Calu3 (cell line): ENCODE measurements around the gene DSCAM. TPM values are rescaled to one million over a fixed set of nuclear protein-coding genes. Genes with fewer than 3 reads are reported as not detected.
A peak's percentile ranks its signal among the peaks of the same experiment; 100 is the strongest.

Experiments
- BruUV-seq: library from RNA; stranded (reverse); fragments of 400-500 nt; replicated peaks from 2 replicates; lab custom pipeline; 2021; lab: Mats Ljungman, UMichigan
- CTCF ChIA-PET: fragments of 300-600 bp; sonication (Branson Sonifier 250); formaldehyde crosslinking; loops from one replicate; lab custom pipeline; 2022; ENCODE audit warnings: antibody characterized with exemption; lab: Charles Lee
- DNase-seq: peaks from one replicate; pipeline ENCODE4 v3.0.0; 2022
- H3K27ac Mint-ChIP-seq: one replicate; pipeline ENCODE4 v1.8.0; 2022; ENCODE audit warnings: mixed read lengths; ENCODE audit not compliant: unreplicated experiment
- H3K27me3 Mint-ChIP-seq: one replicate; pipeline ENCODE4 v1.8.0; 2022; ENCODE audit warnings: mixed read lengths; ENCODE audit not compliant: unreplicated experiment
- H3K36me3 Mint-ChIP-seq: one replicate; pipeline ENCODE4 v1.8.0; 2022; ENCODE audit warnings: mild to moderate bottlenecking, moderate library complexity, mixed read lengths; ENCODE audit not compliant: insufficient read depth, unreplicated experiment
- H3K4me1 Mint-ChIP-seq: one replicate; pipeline ENCODE4 v1.8.0; 2022; ENCODE audit warnings: mild to moderate bottlenecking, low read depth, mixed read lengths; ENCODE audit not compliant: unreplicated experiment
- H3K4me3 Mint-ChIP-seq: one replicate; pipeline ENCODE4 v1.8.0; 2022; ENCODE audit warnings: mild to moderate bottlenecking, low read depth, moderate library complexity, mixed read lengths; ENCODE audit not compliant: unreplicated experiment
- H3K9me3 Mint-ChIP-seq: one replicate; pipeline ENCODE4 v1.8.0; 2022; ENCODE audit warnings: low read depth, mixed read lengths; ENCODE audit not compliant: unreplicated experiment
- intact Hi-C: fragments of 100-400 bp; cut with micrococcal nuclease; formaldehyde crosslinking; loops from one replicate; pipeline ENCODE4 v1.10.0; 2022; ENCODE audit not compliant: unreplicated experiment
- total RNA-seq: library from RNA; stranded (reverse); gene quantifications from 2 replicates; pipeline ENCODE4 v1.2.3, GENCODE V29; 2022
- TF ChIP-seq, protein P1 (sequence below): fragments of 200-600 bp; IDR thresholded peaks from one replicate; pipeline ENCODE4 v1.8.0; 2022; ENCODE audit warnings: antibody characterized with exemption; ENCODE audit not compliant: unreplicated experiment

Gene DSCAM
- total RNA-seq, 1 experiment from 2014 or later: not detected

DNA sequence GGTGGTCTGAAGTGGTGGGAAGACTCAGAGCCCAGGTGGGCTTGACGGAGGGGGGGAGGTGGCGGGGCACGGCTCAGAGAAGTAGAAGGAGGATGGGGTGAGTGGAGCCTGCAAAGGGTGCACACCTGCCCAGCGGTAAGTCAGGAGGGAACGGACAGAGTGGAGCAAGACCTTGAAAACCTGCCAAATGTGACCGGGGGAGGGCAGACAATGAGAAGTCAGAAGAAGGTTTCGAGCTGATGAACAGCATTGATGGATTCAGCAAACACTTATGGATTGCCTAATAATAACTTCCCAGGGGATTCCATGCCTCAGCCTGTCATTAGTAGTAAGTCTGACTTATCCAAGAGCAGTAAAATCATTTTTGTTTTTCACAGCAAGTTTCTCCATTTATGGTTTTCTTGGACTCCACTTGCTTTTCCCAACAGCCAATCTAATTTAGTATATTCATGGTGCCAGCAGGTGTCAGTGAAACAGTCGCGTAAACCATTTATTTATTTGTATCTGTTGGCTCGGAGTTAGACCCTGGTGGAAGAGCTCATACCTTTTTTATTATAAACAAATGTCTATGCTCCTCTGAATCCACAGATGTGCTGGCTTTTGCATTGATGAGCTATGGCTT, 700.6 kb downstream of the DSCAM start:
- Mint-ChIP-seq H3K27ac (no peak overlapping the region), H3K9me3 (no peaks in the 10 kb centered on the region), H3K27me3 (no peaks in the 10 kb centered on the region), H3K4me3 (no peak overlapping the region), H3K4me1 (no peaks in the 10 kb centered on the region), H3K36me3 (no peaks in the 10 kb centered on the region)
- CTCF ChIA-PET: interaction anchor here (0.6 kb wide), 1 partner anchor 135 kb away, joined by 5 read pairs; no protein-coding TSS in a partner anchor
- intact Hi-C loops: no loop called here
- no peak for DNase-seq
- TF ChIP-seq, protein P1, sequence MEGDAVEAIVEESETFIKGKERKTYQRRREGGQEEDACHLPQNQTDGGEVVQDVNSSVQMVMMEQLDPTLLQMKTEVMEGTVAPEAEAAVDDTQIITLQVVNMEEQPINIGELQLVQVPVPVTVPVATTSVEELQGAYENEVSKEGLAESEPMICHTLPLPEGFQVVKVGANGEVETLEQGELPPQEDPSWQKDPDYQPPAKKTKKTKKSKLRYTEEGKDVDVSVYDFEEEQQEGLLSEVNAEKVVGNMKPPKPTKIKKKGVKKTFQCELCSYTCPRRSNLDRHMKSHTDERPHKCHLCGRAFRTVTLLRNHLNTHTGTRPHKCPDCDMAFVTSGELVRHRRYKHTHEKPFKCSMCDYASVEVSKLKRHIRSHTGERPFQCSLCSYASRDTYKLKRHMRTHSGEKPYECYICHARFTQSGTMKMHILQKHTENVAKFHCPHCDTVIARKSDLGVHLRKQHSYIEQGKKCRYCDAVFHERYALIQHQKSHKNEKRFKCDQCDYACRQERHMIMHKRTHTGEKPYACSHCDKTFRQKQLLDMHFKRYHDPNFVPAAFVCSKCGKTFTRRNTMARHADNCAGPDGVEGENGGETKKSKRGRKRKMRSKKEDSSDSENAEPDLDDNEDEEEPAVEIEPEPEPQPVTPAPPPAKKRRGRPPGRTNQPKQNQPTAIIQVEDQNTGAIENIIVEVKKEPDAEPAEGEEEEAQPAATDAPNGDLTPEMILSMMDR: no peak
- no TSS peak for BruUV-seq

DNA sequence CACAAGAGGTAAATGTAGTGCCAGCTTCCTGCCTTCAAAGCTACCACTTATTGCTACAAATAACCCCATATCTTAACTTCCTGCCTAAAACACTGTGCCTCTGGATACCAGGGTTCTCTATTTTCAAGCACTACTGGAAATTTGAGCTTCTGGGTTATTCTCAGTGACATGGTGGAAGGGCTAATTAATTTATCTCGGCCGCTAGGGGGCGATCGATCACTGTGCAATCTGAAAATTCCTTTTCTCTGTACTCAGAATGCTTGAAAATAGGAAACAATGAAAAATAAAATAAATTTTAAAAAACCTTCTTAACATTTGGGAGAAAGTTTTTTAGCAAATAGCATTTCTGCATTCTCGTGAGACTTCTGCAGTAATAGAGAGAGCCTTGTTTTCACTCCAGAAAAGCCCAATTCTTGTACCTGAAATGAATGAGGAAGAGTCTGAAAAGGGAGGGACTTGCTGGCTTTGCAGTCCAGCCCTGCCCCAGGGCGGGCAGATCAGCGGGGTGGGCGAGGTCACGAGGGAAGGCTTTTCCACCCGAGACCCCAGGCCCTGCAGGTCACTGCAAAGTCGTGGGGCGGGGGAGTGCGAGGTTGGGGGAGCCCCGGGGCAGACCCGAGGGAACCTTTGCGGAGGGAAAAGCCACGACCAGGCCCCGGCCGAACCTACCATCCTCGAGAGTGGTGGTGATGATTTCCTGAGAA, 703.0 kb downstream of the DSCAM start:
- Mint-ChIP-seq H3K36me3 (no peaks in the 10 kb centered on the region), H3K9me3 (no peaks in the 10 kb centered on the region), H3K4me3 (no peak overlapping the region), H3K27ac (no peak overlapping the region), H3K27me3 (no peaks in the 10 kb centered on the region), H3K4me1 (no peaks in the 10 kb centered on the region)
- intact Hi-C loops: loop anchor here (5.0 kb wide), 1 partner anchor 923 kb away; no protein-coding TSS in a partner anchor
- TF ChIP-seq, protein P1: peak; percentile 10
- CTCF ChIA-PET: interaction anchor here (1.0 kb wide), 1 partner anchor 925 kb away, joined by 4 read pairs; no protein-coding TSS in a partner anchor
- BruUV-seq: no TSS peak
- peak; percentile 38 for DNase-seq

DNA sequence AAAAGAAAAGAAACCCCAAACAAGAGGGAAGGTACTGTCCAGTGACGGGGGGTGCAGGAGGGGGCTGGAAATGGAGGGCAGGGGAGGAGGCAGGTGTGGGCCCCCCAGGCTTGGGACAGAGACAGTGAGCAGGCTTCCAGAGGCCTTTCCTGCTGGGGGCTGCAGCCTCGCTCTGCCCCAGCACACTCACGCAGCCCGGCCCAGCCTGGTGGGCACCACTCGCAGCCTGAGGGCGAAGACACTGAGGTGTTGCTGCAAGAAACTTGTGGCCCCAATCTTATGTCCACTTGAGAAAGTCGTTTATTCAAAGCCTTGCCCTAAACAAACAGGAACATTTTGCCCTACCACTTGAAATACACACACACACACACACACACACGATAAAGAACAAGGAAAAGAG, 705.3 kb downstream of the DSCAM start:
- CTCF ChIA-PET: no interaction called here
- no peaks in the 10 kb centered on the region for H3K4me1 Mint-ChIP-seq
- H3K4me3 Mint-ChIP-seq: no peak overlapping the region
- intact Hi-C loops: loop anchor here (5.0 kb wide), 1 partner anchor 926 kb away; no protein-coding TSS in a partner anchor
- H3K27ac Mint-ChIP-seq: no peak overlapping the region
- no peaks in the 10 kb centered on the region for H3K36me3 Mint-ChIP-seq
- TF ChIP-seq, protein P1: no peak
- H3K9me3 Mint-ChIP-seq: no peaks in the 10 kb centered on the region
- no TSS peak for BruUV-seq
- no peak for DNase-seq
- no peaks in the 10 kb centered on the region for H3K27me3 Mint-ChIP-seq

DNA sequence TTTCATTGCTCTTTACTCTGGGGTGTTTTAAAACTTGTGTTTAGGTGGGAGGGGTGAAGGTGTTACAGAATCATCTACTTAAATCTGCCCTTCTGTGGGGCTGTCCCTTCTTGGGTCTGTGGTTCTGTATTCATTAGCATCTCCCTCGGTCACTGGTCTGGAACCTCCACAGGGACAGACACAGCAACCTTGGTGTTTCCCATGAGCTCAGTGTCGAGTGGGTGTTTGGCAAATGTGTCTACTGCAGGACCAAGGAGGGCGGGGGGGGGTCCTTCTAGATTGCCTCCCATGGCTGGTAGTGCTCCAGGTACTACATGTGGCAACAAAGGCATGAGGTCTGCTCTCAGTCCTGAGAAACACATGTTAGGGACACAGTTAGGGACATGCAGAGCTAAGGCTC, 706.3 kb downstream of the DSCAM start:
- no TSS peak for BruUV-seq
- H3K9me3 Mint-ChIP-seq: no peaks in the 10 kb centered on the region
- no peak overlapping the region for H3K4me3 Mint-ChIP-seq
- TF ChIP-seq, protein P1: no peak
- no peak overlapping the region for H3K27ac Mint-ChIP-seq
- H3K4me1 Mint-ChIP-seq: no peaks in the 10 kb centered on the region
- no peak for DNase-seq
- no peaks in the 10 kb centered on the region for H3K36me3 Mint-ChIP-seq
- intact Hi-C loops: loop anchor here (5.0 kb wide), 1 partner anchor 927 kb away; no protein-coding TSS in a partner anchor
- CTCF ChIA-PET: no interaction called here
- H3K27me3 Mint-ChIP-seq: no peaks in the 10 kb centered on the region
